Vagina (tissue), 2 donors: ENCODE measurements around the gene HDAC11.

Experiments
- CTCF ChIP-seq, 3 experiments: fragments of 450-650 bp in 2 of 3; fragments of 200-600 bp in 1 of 3; sonication (generic) in 1 of 3; IDR thresholded peaks; one replicate each; pipeline ENCODE4 v1.5.1; 2017 to 2019; ENCODE audit warnings: antibody characterized with exemption in 3 of 3, mild to moderate bottlenecking in 2 of 3, moderate library complexity in 2 of 3
- POLR2A ChIP-seq, 2 donors: fragments of 450-650 bp; IDR thresholded peaks; one replicate each; pipeline ENCODE4 v1.6.1; 2017; ENCODE audit warnings: antibody characterized with exemption in 2 of 2, mild to moderate bottlenecking in 2 of 2, moderate library complexity in 2 of 2
- POLR2AphosphoS5 ChIP-seq, 2 donors: sonication (generic); formaldehyde crosslinking; IDR thresholded peaks; one replicate each; pipeline ENCODE4 v1.9.0; 2017; ENCODE audit warnings: antibody characterized with exemption in 2 of 2, mild to moderate bottlenecking in 2 of 2, low read depth in 1 of 2; ENCODE audit not compliant: insufficient read depth in 1 of 2

DNA sequence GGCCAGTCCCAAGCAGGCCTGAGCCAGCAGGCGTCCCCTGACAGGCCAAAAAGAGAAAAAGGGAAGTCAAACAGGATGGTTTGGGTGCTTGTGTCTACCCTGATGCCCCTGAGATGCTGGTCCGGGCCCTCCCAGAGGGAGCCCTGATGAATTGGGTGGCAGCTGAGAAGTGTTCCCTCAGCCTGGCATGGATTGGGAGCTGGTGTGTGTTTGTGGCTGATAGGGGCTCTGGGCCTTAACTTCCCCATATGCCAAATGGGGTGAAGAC lies 70.3 kb downstream of the HDAC11 start:
- TF ChIP-seq POLR2AphosphoS5 (IDR thresholded peaks at IDR 0.05; ENCODE audit: insufficient read depth in 1 of 2, low read depth in 1 of 2) (no peak), CTCF (IDR thresholded peaks at IDR 0.05) (no peak), POLR2A (IDR thresholded peaks at IDR 0.05) (no peak)
